AG04449 (cell line): ENCODE results near the gene CDR2L.

ENCODE experiments used
- CTCF ChIA-PET: fragments of 350-600 bp; formaldehyde crosslinking; extraction: SDS; loops from one replicate; lab custom pipeline; 2021; ENCODE audit warnings: antibody characterized with exemption; lab: Yijun Ruan, JAX
- POLR2A ChIA-PET: fragments of 400-600, 350-600 bp; formaldehyde crosslinking; extraction: SDS; loops from one replicate; lab custom pipeline; 2020; ENCODE audit warnings: antibody characterized with exemption, inconsistent platforms; lab: Yijun Ruan, JAX
- DNase-seq: peaks from one replicate; pipeline ENCODE4 v3.0.0-alpha.2; 2010; ENCODE audit warnings: low read depth, low spot score
- H3K4me3 ChIP-seq: 2 replicates; pipeline ENCODE4 v1.5.1; 2011; ENCODE audit warnings: low read depth, mild to moderate bottlenecking, control low read depth, low read length
- CTCF ChIP-seq: IDR thresholded peaks from one replicate; pipeline ENCODE4 v1.5.1; 2011; ENCODE audit warnings: mild to moderate bottlenecking, moderate library complexity, low read length, control low read depth, inconsistent platforms; ENCODE audit not compliant: insufficient read depth; ENCODE audit errors: missing control alignments

CDR2L gene

GRCh38 chr17:74956093-74956492, 31.3 kb upstream of the CDR2L start:
- POLR2A ChIA-PET = no interaction called here
- no peak for DNase-seq
- no peak for TF ChIP-seq CTCF
- CTCF ChIA-PET = interaction anchor here (1.1 to 9.5 kb wide), 7 partner anchors 11 to 246 kb away, joined by 3 to 181 read pairs (median 38); partner anchors contain the start of genes HID1, OTOP2 and USH1G
- H3K4me3 ChIP-seq = no peak overlapping the region

- no peak overlapping the region for H3K4me3 ChIP-seq
- ChIA-PET POLR2A (no interaction called here), CTCF (interaction anchor here (0.7 to 9.5 kb wide), 42 partner anchors 10 to 301 kb away, joined by 3 to 181 read pairs (median 4); partner anchors contain the start of genes CDR2L, HID1, MRPL58 and OTOP2)
- TF ChIP-seq CTCF = peak; percentile 94
- no peak for DNase-seq
Observed at GRCh38 chr17:74957935-74958740, 29.3 kb upstream of the CDR2L start.

- CTCF ChIA-PET = interaction anchor here (1.0 to 9.5 kb wide), 39 partner anchors 10 to 311 kb away, joined by 3 to 181 read pairs (median 18); partner anchors contain the start of genes ARMC7, ATP5PD, CDR2L and HID1
- DNase-seq = no peak
- no peak for TF ChIP-seq CTCF
Observed at GRCh38 chr17:74959826-74960515, 27.5 kb upstream of the CDR2L start.

GRCh38 chr17:74960570-74961342, 26.7 kb upstream of the CDR2L start:
- CTCF ChIA-PET = interaction anchor here (0.6 to 9.5 kb wide), 57 partner anchors 9 to 452 kb away, joined by 3 to 181 read pairs (median 7); partner anchors contain the start of genes ARMC7, ATP5PD, CDR2L and HID1
- TF ChIP-seq CTCF = peak; percentile 60
- no peak for DNase-seq
- no peak overlapping the region for H3K4me3 ChIP-seq
- POLR2A ChIA-PET = interaction anchor here (0.9 to 1.3 kb wide), 2 partner anchors 27 to 52 kb away, joined by 3 to 8 read pairs; partner anchors contain the start of genes CDR2L and MRPL58

More at GRCh38 chr17:74959826-74960515, 27.5 kb upstream of the CDR2L start:
- H3K4me3 ChIP-seq = no peak overlapping the region
- POLR2A ChIA-PET = no interaction called here

GRCh38 chr17:74961657-74962350, 25.6 kb upstream of the CDR2L start:
- TF ChIP-seq CTCF = peak; percentile 76
- DNase-seq = peak; percentile 10
- H3K4me3 ChIP-seq = no peak overlapping the region
- ChIA-PET CTCF (interaction anchor here (0.6 to 9.5 kb wide), 66 partner anchors 8 to 671 kb away, joined by 3 to 181 read pairs (median 6); partner anchors contain the start of genes ARMC7, ATP5PD, CDR2L and HID1), POLR2A (interaction anchor here (0.7 to 1.3 kb wide), 3 partner anchors 12 to 51 kb away, joined by 3 to 8 read pairs (median 3); partner anchors contain the start of gene MRPL58)
